Left lung (tissue), 10 donors: ENCODE measurements around the gene LYPLA2. TPM values are rescaled to one million over a fixed set of nuclear protein-coding genes. Genes with fewer than 3 reads are reported as not detected.

Experiments
- ATAC-seq: fragments of 200-7000 bp; cut with Tn5 transposase; one replicate; pipeline ENCODE4 v1.9.1; 2020; ENCODE audit warnings: moderate library complexity
- DNase-seq, 4 donors: peaks; one replicate each; pipeline ENCODE4 v3.0.0-alpha.2; 2013 to 2020
- H3K27ac ChIP-seq, 2 donors: fragments of 200-600 bp; sonication (generic) in 1 of 2; one replicate each; pipeline versions ENCODE4 v1.5.0 to v1.8.0; 2020 to 2021
- H3K27me3 ChIP-seq, 2 donors: fragments of 200-600 bp; sonication (generic) in 1 of 2; one replicate each; pipeline versions ENCODE4 v1.5.0 to v1.8.0; 2020 to 2021
- H3K36me3 ChIP-seq, 2 donors: fragments of 200-600 bp; sonication (generic) in 1 of 2; one replicate each; pipeline versions ENCODE4 v1.5.0 to v1.8.0; 2020 to 2021
- H3K4me1 ChIP-seq, 2 donors: fragments of 200-600 bp; one replicate each; pipeline ENCODE4 v1.8.0; 2021
- H3K4me3 ChIP-seq, 2 donors: fragments of 200-600 bp; sonication (generic) in 1 of 2; one replicate each; pipeline versions ENCODE4 v1.5.0 to v1.8.0; 2020 to 2021; ENCODE audit warnings: mild to moderate bottlenecking in 1 of 2
- H3K9me3 ChIP-seq, 2 donors: fragments of 200-600 bp; sonication (generic) in 1 of 2; one replicate each; pipeline versions ENCODE4 v1.5.0 to v1.8.0; 2020 to 2021
- CTCF ChIP-seq, 2 donors: fragments of 200-600 bp; sonication (generic) in 1 of 2; IDR thresholded peaks; one replicate each; pipeline versions ENCODE4 v1.5.0 to v1.8.0; 2021; ENCODE audit warnings: antibody characterized with exemption in 2 of 2
- intact Hi-C, 2 donors: fragments of 100-400 bp; cut with DNase I; formaldehyde crosslinking; loops; one replicate each; pipeline versions ENCODE4 v1.11.2 to v1.14.2; 2022
- polyA plus RNA-seq, 6 donors: library from polyadenylated mRNA; unstranded; fragments of 120-200 nt; gene quantifications; one replicate each; pipeline ENCODE4 v1.2.1, GENCODE V29; 2013; ENCODE audit not compliant: insufficient read length in 6 of 6
- total RNA-seq, 2 donors: library from RNA; stranded (reverse); fragmentation: NEBNext Ultra II Directional; extraction: Animal tissue kit (Norgen Biotek cat#: 25700); gene quantifications; one replicate each; pipeline ENCODE4 v1.2.1, GENCODE V29; 2021
- donor health status: DM: no; HTN: yes; CAD: no.
- donor health status: DM: no; HTN: no; CAD: no.

LYPLA2 gene
- total and polyA plus RNA-seq, 8 donors, result 36.9 to 65.8 (median 47.1) TPM

GRCh38 chr1:23810818-23811540 is 20.0 kb downstream of the LYPLA2 start:
- intact Hi-C loops, result no loop called here
- no peaks in the 10 kb centered on the region for H3K27me3 ChIP-seq
- H3K4me3 ChIP-seq, result no peak overlapping the region
- no peaks in the 10 kb centered on the region for H3K9me3 ChIP-seq
- peaks cover 0 to 58% of the 10 kb centered on the region in 2 donors for H3K36me3 ChIP-seq
- TF ChIP-seq CTCF (IDR thresholded peaks at IDR 0.05), result peak; percentile 33 to 76
- peak in 2 of 4 donors; percentile 37 to 70 for DNase-seq
- peak; percentile 87 for ATAC-seq
- H3K4me1 ChIP-seq, result peaks cover 0 to 32% of the 10 kb centered on the region in 2 donors
- peak overlapping the region in 1 of 2 donors; percentile 73 for H3K27ac ChIP-seq

- H3K27ac ChIP-seq, result no peak overlapping the region
- no peak for TF ChIP-seq CTCF (IDR thresholded peaks at IDR 0.05)
- H3K4me3 ChIP-seq, result no peak overlapping the region
- intact Hi-C loops, result no loop called here
- peaks cover 0 to 78% of the 10 kb centered on the region in 2 donors for H3K36me3 ChIP-seq
- no peak for DNase-seq
- no peaks in the 10 kb centered on the region for H3K9me3 ChIP-seq
- H3K27me3 ChIP-seq, result no peaks in the 10 kb centered on the region
- peaks cover 0 to 21% of the 10 kb centered on the region in 2 donors for H3K4me1 ChIP-seq
- ATAC-seq, result no peak
These were observed 23.1 kb downstream of the LYPLA2 start for GRCh38 chr1:23814016-23814415.

- no peak overlapping the region for H3K27ac ChIP-seq
- H3K9me3 ChIP-seq, result no peaks in the 10 kb centered on the region
- H3K27me3 ChIP-seq, result no peaks in the 10 kb centered on the region
- peaks cover 0 to 81% of the 10 kb centered on the region in 2 donors for H3K36me3 ChIP-seq
- no peak overlapping the region for H3K4me3 ChIP-seq
- DNase-seq, result no peak
- intact Hi-C loops, result no loop called here
- TF ChIP-seq CTCF (IDR thresholded peaks at IDR 0.05), result no peak
- peaks cover 0 to 1% of the 10 kb centered on the region in 2 donors for H3K4me1 ChIP-seq
- ATAC-seq, result no peak
These were observed 25.4 kb downstream of the LYPLA2 start for GRCh38 chr1:23816361-23816760.

- intact Hi-C loops, result no loop called here
- DNase-seq (no peak), ATAC-seq (no peak)
- no peaks in the 10 kb centered on the region for H3K27me3 ChIP-seq
- no peaks in the 10 kb centered on the region for H3K4me1 ChIP-seq
- no peak overlapping the region for H3K4me3 ChIP-seq
- no peaks in the 10 kb centered on the region for H3K9me3 ChIP-seq
- no peak overlapping the region for H3K27ac ChIP-seq
- peaks cover 0 to 76% of the 10 kb centered on the region in 2 donors for H3K36me3 ChIP-seq
- no peak for TF ChIP-seq CTCF (IDR thresholded peaks at IDR 0.05)
These were observed 26.0 kb downstream of the LYPLA2 start for GRCh38 chr1:23816906-23817305.

GRCh38 chr1:23817633-23818032 is 26.7 kb downstream of the LYPLA2 start:
- intact Hi-C loops, result no loop called here
- Histone ChIP-seq H3K36me3 (peaks cover 0 to 69% of the 10 kb centered on the region in 2 donors), H3K27ac (no peak overlapping the region), H3K27me3 (no peaks in the 10 kb centered on the region), H3K9me3 (no peaks in the 10 kb centered on the region), H3K4me3 (no peak overlapping the region), H3K4me1 (no peaks in the 10 kb centered on the region)
- no peak for DNase-seq
- no peak for ATAC-seq
- no peak for TF ChIP-seq CTCF (IDR thresholded peaks at IDR 0.05)
